Loucy (cell line): ENCODE data around the gene FFAR4.

Source experiments
- H2AFZ ChIP-seq: fragments of 200-600 bp; sonication (generic); 2 replicates; pipeline ENCODE4 v1.6.0; 2016; ENCODE audit warnings: antibody characterized with exemption, mild to moderate bottlenecking, low read length, moderate library complexity
- H3F3A ChIP-seq: fragments of 200-600 bp; 2 replicates; pipeline ENCODE4 v1.6.0; 2016; ENCODE audit warnings: antibody characterized with exemption, low read depth, mild to moderate bottlenecking
- H3K27me3 ChIP-seq: fragments of 200-600 bp; sonication (generic); 2 replicates; pipeline ENCODE4 v1.6.1; 2014; ENCODE audit warnings: low read length, mild to moderate bottlenecking; ENCODE audit not compliant: insufficient read depth, poor library complexity, severe bottlenecking
- H3K36me3 ChIP-seq: fragments of 200-600 bp; sonication (generic); 2 replicates; pipeline ENCODE4 v1.6.1; 2016; ENCODE audit warnings: low read length; ENCODE audit not compliant: insufficient read depth
- H3K4me1 ChIP-seq: fragments of 200-600 bp; sonication (generic); 2 replicates; pipeline ENCODE4 v1.5.1; 2014; ENCODE audit warnings: low read length, mild to moderate bottlenecking; ENCODE audit not compliant: insufficient read depth, poor library complexity, severe bottlenecking
- H3K4me2 ChIP-seq: fragments of 200-600 bp; sonication (generic); 2 replicates; pipeline ENCODE4 v1.6.0; 2014; ENCODE audit warnings: antibody characterized with exemption, low read length, low read depth, mild to moderate bottlenecking; ENCODE audit not compliant: poor library complexity, severe bottlenecking
- H3K4me3 ChIP-seq: fragments of 200-600 bp; sonication (generic); 2 replicates; pipeline ENCODE4 v1.5.1; 2014; ENCODE audit warnings: low read length, mild to moderate bottlenecking, mixed read lengths; ENCODE audit not compliant: poor library complexity, severe bottlenecking
- H3K79me2 ChIP-seq: fragments of 200-600 bp; sonication (generic); 2 replicates; pipeline ENCODE4 v1.6.1; 2014; ENCODE audit warnings: low read length; ENCODE audit not compliant: insufficient read depth
- H3K9ac ChIP-seq: fragments of 200-600 bp; sonication (generic); 2 replicates; pipeline ENCODE4 v1.6.0; 2014; ENCODE audit warnings: mild to moderate bottlenecking, low read depth, low read length, moderate library complexity; ENCODE audit not compliant: poor library complexity, severe bottlenecking
- H3K9me2 ChIP-seq: fragments of 200-600 bp; sonication (generic); replicated peaks from 2 replicates; pipeline ENCODE4 v1.6.1; 2016; ENCODE audit warnings: low read depth, low read length, mixed read lengths
- H3K9me3 ChIP-seq: fragments of 200-600 bp; sonication (generic); 2 replicates; pipeline ENCODE4 v1.6.1; 2014; ENCODE audit warnings: mild to moderate bottlenecking, antibody characterized with exemption, low read length, low read depth; ENCODE audit not compliant: insufficient read depth
- H4K20me1 ChIP-seq: fragments of 200-600 bp; sonication (generic); 2 replicates; pipeline ENCODE4 v1.6.0; 2014; ENCODE audit warnings: antibody characterized with exemption, low read length, mild to moderate bottlenecking; ENCODE audit not compliant: insufficient read depth, poor library complexity, severe bottlenecking
- EZH2phosphoT487 ChIP-seq: fragments of 200-600 bp; IDR thresholded peaks from 2 replicates; pipeline ENCODE4 v1.6.1; 2018; ENCODE audit warnings: antibody characterized with exemption, mild to moderate bottlenecking, moderate library complexity, borderline replicate concordance
- TF ChIP-seq, protein P1 (sequence below): fragments of 200-600 bp; sonication (generic); conservative IDR thresholded peaks from 2 replicates; pipeline ENCODE4 v1.5.1; 2014; ENCODE audit warnings: mild to moderate bottlenecking, antibody characterized with exemption, low read length

Gene FFAR4

GRCh38 chr10:93552780-93553179, 13.7 kb upstream of the FFAR4 start:
- H3K9ac ChIP-seq = no peak overlapping the region
- no peaks in the 10 kb centered on the region for H3K9me3 ChIP-seq
- H2AFZ ChIP-seq = no peak overlapping the region
- H4K20me1 ChIP-seq = no peaks in the 10 kb centered on the region
- no peaks in the 10 kb centered on the region for H3K79me2 ChIP-seq
- no peaks in the 10 kb centered on the region for H3K27me3 ChIP-seq
- no peaks in the 10 kb centered on the region for H3K36me3 ChIP-seq
- no peaks in the 10 kb centered on the region for H3K4me1 ChIP-seq
- H3F3A ChIP-seq = no peaks in the 10 kb centered on the region
- no peaks in the 10 kb centered on the region for H3K9me2 ChIP-seq
- no peak for TF ChIP-seq EZH2phosphoT487
- TF ChIP-seq, protein P1, sequence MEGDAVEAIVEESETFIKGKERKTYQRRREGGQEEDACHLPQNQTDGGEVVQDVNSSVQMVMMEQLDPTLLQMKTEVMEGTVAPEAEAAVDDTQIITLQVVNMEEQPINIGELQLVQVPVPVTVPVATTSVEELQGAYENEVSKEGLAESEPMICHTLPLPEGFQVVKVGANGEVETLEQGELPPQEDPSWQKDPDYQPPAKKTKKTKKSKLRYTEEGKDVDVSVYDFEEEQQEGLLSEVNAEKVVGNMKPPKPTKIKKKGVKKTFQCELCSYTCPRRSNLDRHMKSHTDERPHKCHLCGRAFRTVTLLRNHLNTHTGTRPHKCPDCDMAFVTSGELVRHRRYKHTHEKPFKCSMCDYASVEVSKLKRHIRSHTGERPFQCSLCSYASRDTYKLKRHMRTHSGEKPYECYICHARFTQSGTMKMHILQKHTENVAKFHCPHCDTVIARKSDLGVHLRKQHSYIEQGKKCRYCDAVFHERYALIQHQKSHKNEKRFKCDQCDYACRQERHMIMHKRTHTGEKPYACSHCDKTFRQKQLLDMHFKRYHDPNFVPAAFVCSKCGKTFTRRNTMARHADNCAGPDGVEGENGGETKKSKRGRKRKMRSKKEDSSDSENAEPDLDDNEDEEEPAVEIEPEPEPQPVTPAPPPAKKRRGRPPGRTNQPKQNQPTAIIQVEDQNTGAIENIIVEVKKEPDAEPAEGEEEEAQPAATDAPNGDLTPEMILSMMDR = no peak
- no peak overlapping the region for H3K4me3 ChIP-seq
- H3K4me2 ChIP-seq = no peak overlapping the region

DNA sequence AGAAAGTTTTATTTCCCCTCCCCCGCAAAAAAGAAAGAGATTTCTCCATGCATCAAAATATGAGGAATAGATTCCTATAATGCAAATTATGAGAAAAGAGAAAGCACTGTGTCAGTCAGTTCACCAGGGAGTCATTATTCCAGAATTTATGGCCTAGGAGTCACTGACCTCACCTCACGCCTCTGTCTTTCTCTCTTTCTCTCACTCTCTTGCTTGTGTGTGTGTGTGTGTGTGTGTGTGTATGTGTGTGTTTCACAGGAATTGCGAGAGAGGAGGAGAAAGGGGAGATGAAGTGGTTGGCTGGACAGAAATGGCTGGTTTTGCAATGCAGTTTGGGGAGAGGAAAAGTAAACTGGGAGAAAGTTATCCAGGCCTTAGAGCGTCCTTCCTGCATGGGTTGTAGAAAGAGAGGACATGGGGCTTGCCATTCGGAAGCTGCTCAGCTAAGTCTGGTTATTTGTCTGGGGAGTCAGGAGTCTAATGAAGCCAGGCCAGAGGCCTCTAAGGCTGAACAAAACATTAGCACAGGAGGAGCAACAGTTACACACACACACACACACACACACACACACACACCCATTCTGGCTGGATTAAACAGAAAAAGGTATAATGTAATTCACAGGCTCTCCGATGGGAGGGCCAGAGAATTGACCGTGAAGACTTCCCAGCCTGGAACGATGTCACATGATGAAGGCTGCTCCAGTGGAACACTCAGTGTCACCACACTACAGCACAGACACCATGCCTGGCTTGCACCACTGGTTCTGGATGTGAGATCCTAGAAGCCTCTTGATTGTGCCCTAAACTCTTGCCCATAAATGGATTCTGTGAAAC, 12.8 kb upstream of the FFAR4 start:
- H2AFZ ChIP-seq = no peak overlapping the region
- H3K4me3 ChIP-seq = no peak overlapping the region
- no peaks in the 10 kb centered on the region for H3K9me3 ChIP-seq
- TF ChIP-seq, protein P1 = no peak
- no peak for TF ChIP-seq EZH2phosphoT487
- no peaks in the 10 kb centered on the region for H3F3A ChIP-seq
- H3K27me3 ChIP-seq = no peaks in the 10 kb centered on the region
- no peak overlapping the region for H3K4me2 ChIP-seq
- H3K9ac ChIP-seq = no peak overlapping the region
- H3K4me1 ChIP-seq = no peaks in the 10 kb centered on the region
- H3K9me2 ChIP-seq = no peaks in the 10 kb centered on the region
- no peaks in the 10 kb centered on the region for H3K79me2 ChIP-seq
- H3K36me3 ChIP-seq = no peaks in the 10 kb centered on the region
- no peaks in the 10 kb centered on the region for H4K20me1 ChIP-seq

DNA sequence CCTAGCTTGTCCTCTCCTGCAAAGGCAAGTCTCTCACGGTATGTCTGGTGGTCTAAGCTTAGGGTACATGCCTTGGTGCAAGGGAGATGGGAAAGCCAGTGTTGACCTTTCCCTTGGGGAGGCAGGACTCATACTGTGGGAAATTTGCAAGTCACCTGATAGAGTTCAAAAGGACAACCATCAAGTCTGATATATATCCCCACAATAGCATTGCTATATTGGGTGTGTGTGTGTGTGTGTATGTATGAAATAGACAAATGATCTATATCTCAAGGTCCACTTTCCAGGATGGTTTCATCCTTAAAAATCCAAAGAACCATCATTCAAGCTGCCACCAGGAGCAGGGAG, 12.2 kb upstream of the FFAR4 start:
- H2AFZ ChIP-seq = no peak overlapping the region

More for the DNA sequence above, 12.2 kb upstream of the FFAR4 start:
- TF ChIP-seq, protein P1 = no peak
- H3F3A ChIP-seq = no peaks in the 10 kb centered on the region
- H3K27me3 ChIP-seq = no peaks in the 10 kb centered on the region
- no peaks in the 10 kb centered on the region for H3K9me2 ChIP-seq
- no peak overlapping the region for H3K4me3 ChIP-seq
- H3K79me2 ChIP-seq = no peaks in the 10 kb centered on the region
- no peak overlapping the region for H3K9ac ChIP-seq
- H3K36me3 ChIP-seq = no peaks in the 10 kb centered on the region
- no peaks in the 10 kb centered on the region for H3K4me1 ChIP-seq
- no peak overlapping the region for H3K4me2 ChIP-seq
- H3K9me3 ChIP-seq = no peaks in the 10 kb centered on the region
- H4K20me1 ChIP-seq = no peaks in the 10 kb centered on the region
